HG03045 (cell line): ENCODE data around the gene NSUN2.
"Not testable (repeated sequence)": the region's sequence is repeated elsewhere in the genome, so short reads cannot be mapped to it uniquely, and the experiment has no call there.

Experiments
- ATAC-seq: cut with Tn5 transposase; IDR thresholded peaks from one replicate; pipeline ENCODE4 v1.9.1; 2021; ENCODE audit warnings: mild to moderate bottlenecking, moderate library complexity; ENCODE audit not compliant: unreplicated experiment

NSUN2 gene

DNA sequence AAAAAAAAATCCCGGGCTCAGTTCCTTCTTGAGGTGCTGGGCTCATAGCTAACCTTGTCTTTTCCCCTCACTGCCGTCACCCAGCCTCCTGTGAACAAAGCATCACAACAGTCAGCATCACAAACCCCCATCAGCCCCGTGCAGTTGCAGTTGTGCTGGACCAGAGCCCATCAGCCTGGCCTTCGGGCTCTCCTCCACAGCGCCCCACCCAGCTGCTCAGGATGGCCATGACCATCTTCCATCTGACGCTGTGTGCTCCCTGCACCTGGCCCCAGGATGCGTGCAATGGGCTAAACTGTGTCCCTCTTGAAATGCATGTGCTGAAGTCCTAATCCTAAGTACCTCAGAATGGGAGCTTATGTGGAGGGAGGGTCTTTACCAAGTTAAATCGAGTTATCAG is 48.1 kb downstream of the NSUN2 start:
- ATAC-seq: no peak

GRCh38 chr5:6584101-6584645 is 48.7 kb downstream of the NSUN2 start:
- ATAC-seq: no peak

GRCh38 chr5:6583049-6583880 is 49.6 kb downstream of the NSUN2 start:
- peak; percentile 50 for ATAC-seq

DNA sequence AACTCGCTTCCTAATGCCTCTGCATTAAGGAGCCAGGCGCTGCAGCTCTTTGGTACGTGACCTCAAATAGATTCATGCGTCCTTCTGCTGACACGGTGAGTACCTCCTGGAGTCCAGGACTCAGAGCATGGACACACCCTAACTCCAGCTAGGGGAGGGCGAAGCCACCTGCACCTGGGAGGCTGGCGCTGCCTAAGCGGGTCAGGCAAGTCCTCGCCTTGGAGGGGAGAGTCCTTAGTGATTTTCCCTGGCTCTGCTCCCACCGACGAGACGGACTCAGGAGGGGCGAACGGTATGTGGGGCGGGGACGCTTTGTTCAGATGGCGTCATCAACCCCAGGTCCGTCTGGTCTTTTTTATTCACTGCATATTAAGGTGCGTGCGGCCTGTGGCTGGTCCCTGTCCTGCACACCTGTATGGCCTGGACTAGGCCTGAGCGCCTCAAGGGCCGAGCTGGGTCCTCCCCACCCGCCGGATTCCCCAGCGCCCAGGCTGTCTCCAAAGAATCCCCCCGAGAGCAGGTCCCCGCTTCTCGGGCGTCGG is 50.3 kb downstream of the NSUN2 start:
- peak; percentile 19 for ATAC-seq

DNA sequence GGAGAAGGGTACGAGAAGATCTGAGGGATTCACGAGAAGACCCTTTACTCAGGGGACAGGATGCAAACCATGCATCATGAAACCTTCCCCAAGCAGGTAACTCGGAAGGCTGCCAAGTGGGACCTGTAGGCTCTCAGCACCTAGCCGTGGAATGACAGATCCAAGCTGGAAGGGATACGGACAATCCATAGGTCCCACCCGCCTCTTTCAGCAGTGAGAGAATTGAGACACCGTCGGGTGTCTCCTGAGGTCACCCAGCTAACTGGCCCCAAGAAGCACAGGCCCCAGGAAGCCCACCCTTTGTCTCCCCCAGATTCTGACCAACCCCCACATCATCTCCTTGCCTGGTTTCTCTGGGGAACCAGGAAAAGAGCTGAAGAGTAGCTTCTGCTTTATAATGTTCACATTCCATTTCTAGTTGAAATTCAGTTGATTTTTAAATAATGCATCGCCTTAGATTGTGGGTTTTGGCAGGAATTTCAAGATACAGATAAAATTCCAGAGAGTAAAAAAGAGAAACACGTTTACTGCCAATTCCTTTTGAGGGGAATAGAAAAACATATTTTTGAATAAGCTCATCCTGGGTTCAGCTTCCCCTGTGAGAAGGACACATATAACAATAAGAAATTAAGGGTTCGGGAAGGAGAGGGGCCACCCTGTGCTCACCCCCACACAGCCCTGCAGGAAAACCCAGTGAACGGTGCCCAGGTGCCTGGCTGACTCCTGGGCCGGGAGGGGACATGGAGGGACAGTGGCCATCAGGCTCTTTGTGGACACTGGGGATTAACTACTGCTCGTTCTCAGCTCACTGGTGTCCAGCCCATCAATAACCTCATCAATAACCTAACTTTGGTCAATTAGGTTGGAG is 51.1 kb downstream of the NSUN2 start:
- ATAC-seq: no peak

- no peak for ATAC-seq
Measured at GRCh38 chr5:6581090-6581489, 51.8 kb downstream of the NSUN2 start.

DNA sequence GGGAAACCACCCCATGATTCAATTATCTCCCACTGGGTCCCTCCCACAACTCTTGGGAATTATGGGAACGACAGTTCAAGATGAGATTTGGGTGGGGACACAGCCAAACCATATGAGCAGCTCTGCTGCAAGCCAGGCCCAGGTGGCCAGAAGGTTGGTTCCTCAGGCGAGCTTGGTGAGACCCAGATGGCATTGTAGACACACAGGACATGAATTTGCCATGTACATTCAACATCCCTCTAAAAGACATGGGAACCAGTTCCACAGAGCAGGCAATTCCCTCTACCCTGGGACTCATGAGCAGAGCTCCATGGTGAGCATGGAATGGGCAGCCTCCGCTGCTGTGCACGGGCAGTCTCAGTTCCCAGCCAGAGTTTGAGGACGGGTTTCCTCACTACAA is 53.3 kb downstream of the NSUN2 start:
- no peak for ATAC-seq

DNA sequence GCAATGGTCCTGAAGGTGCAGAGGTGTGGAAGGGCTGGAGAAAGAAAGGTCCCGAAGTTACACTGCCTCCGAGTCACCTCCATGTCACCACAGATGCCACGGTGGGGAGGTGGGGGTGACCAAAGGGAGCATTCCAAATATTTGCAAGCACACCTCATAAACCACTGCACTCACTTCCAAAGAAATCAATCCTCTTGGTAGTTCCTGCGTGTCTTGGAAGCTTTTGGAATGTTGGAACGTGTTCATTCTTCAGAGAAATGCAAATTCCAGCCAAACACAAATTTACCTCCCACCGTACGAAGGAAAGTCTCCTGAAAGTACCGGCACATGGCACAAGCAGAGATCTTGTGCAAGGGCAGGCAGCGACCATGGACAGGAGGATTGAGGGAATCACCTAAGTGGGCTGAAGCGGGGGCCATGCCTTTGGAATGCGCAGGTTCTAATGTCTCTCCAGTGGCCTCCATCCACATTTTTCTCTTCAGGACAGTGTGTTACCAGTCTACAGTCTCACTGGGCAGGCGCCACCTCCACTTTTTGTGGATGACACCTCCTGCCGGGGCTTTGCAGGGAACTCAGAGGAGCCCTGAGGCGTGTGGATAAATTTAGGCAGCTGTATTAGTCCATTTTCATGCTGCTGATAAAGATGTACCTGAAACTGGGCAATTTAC is 54.0 kb downstream of the NSUN2 start:
- ATAC-seq: no peak

DNA sequence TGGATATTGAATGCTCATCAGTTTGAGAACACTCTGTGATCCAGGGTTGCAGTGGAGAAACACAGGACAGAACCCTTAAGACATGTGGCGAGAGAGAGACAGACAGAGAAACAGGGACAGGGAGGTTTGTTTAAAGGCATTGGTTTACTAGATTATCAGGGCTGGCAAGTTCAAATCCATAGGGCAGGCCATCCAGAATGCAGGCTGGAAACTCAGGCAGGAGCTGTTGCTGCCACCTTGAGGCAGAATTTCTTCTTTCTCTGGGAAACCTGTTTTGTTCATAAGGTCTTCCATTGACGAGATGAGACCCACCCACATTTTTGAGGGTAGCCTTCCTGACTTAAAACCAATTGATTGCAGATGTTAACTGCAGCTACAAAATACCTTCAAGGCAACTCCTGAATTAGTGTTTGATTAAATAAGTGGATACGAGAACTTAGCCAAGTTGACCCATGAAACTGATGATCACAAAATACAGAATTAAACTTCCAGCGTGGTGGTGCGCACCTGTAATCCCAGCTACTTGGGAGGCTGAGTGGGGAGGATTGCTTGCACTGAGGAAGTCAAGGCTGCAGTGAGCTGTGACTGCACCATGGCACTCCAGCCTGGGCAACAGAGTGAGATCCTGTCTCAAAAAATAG is 55.9 kb downstream of the NSUN2 start:
- no peak for ATAC-seq

DNA sequence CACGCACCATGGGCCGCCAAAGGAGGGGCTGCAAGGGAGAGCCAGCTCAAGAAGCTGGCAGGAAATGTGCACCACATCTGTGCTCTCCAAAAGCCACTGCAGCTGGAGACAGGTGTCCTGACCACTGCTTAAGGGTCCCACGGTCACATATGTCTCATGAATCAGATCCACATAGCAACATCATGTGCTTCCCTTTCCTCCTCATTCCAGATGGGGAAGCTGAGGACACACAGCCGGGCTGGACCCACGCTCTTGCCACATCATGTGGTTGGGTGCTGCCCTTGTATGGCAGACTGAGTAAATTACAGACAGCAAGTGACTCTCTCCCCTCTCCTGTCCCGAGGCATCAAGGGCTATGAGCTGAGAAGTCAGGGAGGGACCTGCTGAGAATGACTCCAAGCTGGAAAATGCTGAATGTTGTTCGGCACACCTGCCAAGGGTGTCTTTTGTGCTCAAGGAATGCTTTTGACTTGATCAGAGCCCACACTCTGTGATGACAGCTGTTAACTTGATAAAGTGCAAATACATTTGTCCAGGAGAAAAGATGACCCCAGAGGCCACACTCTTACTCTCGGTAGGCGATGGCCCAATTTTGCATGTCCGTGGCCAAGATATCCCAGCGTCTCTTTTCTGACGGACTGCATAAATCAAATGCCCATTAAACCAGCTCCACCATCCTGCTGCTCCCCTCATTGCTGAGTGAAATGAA is 58.2 kb downstream of the NSUN2 start:
- ATAC-seq: no peak

DNA sequence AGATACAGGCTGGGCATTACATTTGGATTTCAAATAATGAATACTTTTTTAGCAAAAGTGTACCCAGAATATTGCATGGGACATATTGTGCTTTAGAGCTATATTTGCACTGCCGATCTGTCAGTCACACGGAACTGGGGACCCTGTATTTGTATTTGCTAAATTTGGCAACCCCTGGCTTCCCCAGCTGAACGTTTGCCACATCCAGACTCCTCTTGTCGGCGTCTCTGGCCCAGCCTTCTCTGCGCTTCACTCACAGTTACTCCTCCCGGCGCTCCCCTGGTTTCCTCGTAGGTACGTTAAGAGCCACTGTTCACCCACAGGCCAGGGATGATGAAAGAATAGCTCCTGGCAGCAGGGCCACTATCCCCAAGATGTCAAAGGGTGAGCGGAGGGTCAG is 58.7 kb downstream of the NSUN2 start:
- ATAC-seq: no peak

GRCh38 chr5:6573651-6574101 is 59.2 kb downstream of the NSUN2 start:
- no peak for ATAC-seq

- ATAC-seq: no peak
Measured at GRCh38 chr5:6572825-6573380, 59.9 kb downstream of the NSUN2 start.

DNA sequence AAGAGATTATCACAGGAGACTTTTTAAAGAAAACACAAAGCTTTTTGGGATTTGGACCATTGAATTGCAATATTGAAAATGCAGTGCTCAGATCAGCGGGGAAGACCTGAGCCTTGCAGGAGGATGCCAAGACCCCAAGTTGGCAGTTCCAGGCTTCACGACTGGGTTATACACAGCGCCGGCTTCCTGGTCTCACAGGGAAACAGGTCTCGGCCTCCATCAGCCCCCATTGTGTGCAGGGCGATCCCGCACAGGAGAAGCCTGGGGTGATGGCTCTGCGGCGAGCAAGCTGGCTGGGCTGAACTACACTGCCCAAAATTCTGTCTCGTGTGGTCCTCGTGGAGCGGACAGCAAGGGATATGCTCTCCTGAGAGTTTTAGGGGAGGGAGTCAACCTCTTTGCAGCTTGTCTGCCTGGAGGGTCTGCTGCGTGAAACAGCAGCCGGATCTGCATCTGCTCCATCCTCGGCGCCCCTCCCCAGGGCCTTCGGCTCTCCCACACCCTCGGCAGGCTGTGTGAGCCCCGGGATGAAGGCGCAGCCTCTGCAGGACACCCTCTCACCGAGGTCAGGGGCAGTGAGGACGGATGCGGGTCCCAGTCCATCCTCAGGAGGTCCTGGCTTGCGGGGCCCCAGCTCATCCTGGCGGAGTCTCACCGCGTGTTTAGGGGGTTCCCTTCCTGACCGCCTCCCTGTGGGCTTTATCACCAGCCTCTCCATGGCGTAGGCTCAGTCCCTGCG is 60.6 kb downstream of the NSUN2 start:
- no peak for ATAC-seq

DNA sequence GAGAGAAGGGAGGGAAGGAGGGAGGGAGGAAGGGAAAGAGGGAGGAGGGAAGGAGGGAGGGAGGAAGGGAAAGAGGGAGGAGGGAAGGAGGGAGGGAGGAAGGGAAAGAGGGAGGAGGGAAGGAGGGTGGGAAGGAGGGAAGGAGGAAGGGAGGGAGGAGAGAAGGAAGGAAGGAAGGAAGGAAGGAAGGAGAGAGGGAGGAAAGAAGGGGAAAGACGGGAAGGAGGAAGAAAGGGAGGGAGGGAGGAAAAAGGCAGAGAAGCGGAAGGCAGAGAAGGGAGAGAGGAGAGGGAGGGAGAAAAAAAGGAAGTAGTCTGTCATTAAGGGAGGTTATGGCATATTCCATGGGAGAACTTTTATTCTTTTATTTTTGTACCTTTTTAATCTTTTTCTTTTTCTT is 61.2 kb downstream of the NSUN2 start:
- ATAC-seq: not testable (repeated sequence)

DNA sequence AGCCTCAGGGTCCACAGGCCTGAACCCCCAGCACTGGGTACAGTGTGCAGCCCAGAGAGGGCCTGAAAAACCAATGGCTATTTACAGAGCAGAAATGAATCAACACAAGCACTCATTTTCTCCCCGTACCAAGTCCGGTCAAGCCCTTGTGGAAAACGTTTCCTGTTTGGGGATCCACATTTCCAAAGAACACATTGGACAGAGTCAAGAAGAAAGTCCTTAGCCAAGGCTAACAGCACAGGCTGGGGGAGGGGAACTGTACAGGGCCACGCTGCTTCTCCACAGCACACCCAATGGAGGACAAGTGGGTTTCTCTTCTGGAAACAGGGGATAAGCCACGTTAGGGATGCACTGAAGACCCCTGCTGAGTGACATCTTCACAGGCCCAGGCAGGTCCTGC is 62.3 kb downstream of the NSUN2 start:
- no peak for ATAC-seq

GRCh38 chr5:6568889-6569288 is 64.0 kb downstream of the NSUN2 start:
- ATAC-seq: no peak

DNA sequence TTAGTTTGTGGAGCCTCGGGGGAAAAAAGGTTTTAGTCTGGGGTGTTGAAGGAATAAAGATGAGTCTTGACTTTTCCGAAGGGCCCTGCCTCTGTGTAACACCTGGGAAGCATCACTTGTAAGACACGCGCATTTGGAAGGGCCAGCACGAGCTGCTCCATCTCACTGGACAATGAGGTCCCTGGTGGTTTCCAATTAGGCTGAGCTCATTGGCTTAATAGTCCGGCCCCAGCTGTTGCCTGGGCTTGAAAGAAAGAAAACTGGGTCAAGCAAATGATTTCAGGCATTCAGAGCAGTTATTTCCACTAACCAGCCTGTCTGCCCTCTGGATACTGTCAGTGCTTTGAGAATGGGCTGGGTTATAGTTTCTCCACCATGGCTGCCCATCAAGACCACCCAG is 64.5 kb downstream of the NSUN2 start:
- no peak for ATAC-seq

DNA sequence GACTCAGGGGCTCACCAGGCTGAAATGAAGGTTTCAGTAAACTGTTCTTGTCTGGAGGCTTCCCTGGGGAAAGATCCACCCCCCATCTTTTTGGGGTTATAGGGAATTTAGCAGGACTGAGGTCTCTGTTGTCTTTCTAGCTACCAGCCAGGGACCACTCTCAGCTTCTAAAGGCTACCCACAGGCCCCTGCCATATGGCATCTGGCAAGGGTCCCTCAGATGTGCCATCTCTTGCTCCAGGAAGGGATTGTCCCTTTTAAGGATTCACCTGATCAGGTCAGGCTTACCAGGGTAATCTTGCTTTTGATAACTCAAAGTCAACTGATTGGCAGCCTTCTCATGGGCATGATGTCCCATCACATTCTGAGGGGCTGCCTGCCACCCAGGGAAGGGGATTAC is 65.0 kb downstream of the NSUN2 start:
- ATAC-seq: no peak
